Gastrocnemius medialis (tissue), 4 donors: ENCODE measurements around the gene SLC7A4. TPM values are rescaled to one million over a fixed set of nuclear protein-coding genes. Genes with fewer than 3 reads are reported as not detected.

Experiments used
- ATAC-seq, 2 donors: fragments of 150-250 bp; one replicate each; pipeline ENCODE4 v1.9.1; 2016
- DNase-seq, 2 donors: peaks; one replicate each; pipeline ENCODE4 v3.0.0-alpha.2; 2019
- H3K27ac ChIP-seq, 4 donors: fragments of 200-600 bp; sonication (generic); 1 replicate in 1 of 4; 2 replicates in 3 of 4; pipeline ENCODE4 v1.5.1; 2016 to 2018; ENCODE audit warnings: mild to moderate bottlenecking in 2 of 4, moderate library complexity in 1 of 4
- H3K27me3 ChIP-seq, 3 donors: fragments of 200-600 bp; sonication (generic) in 2 of 3; 1 replicate in 1 of 3; 2 replicates in 2 of 3; pipeline versions ENCODE4 v1.5.1 to v1.6.0; 2016 to 2019; ENCODE audit warnings: mild to moderate bottlenecking in 1 of 3, moderate library complexity in 1 of 3
- H3K36me3 ChIP-seq, 2 donors: fragments of 200-600 bp; sonication (generic) in 1 of 2; one replicate each; pipeline ENCODE4 v1.5.1; 2017 to 2018
- H3K4me1 ChIP-seq, 2 donors: fragments of 200-600 bp; sonication (generic) in 1 of 2; one replicate each; pipeline ENCODE4 v1.5.1; 2016 to 2017; ENCODE audit warnings: mild to moderate bottlenecking in 2 of 2
- H3K4me3 ChIP-seq, 4 donors: fragments of 200-600 bp; sonication (generic) in 3 of 4; 1 replicate in 1 of 4; 2 replicates in 3 of 4; pipeline ENCODE4 v1.5.1; 2016 to 2019; ENCODE audit warnings: mild to moderate bottlenecking in 2 of 4
- H3K9me3 ChIP-seq, 3 donors: fragments of 200-600 bp; sonication (generic) in 2 of 3; 1 replicate in 1 of 3; 2 replicates in 2 of 3; pipeline ENCODE4 v1.5.1; 2016 to 2019
- CTCF ChIP-seq, 5 experiments: fragments of 450-650 bp in 3 of 5; fragments of 200-600 bp in 2 of 5; sonication (generic) in 2 of 5; IDR thresholded peaks in 4 of 5; conservative IDR thresholded peaks in 1 of 5; 1 replicate in 4 of 5; 2 replicates in 1 of 5; pipeline ENCODE4 v1.5.1; 2016 to 2019; ENCODE audit warnings: antibody characterized with exemption in 5 of 5, mild to moderate bottlenecking in 3 of 5, moderate library complexity in 3 of 5
- POLR2A ChIP-seq, 2 donors: fragments of 450-650 bp; IDR thresholded peaks; one replicate each; pipeline ENCODE4 v1.6.1; 2017; ENCODE audit warnings: antibody characterized with exemption in 2 of 2, mild to moderate bottlenecking in 2 of 2, moderate library complexity in 2 of 2
- in situ Hi-C, 4 donors: fragments of 200-750 bp; cut with MboI; loops; one replicate each; pipeline versions ENCODE4 v1.15.0 to v1.8.0; 2017; ENCODE audit warnings: low sequenced_read_pairs in 4 of 4
- intact Hi-C: fragments of 100-400 bp; cut with DNase I; formaldehyde crosslinking; loops from one replicate; pipeline ENCODE4 v1.15.1; 2023; ENCODE audit warnings: low total_unique reads
- total RNA-seq, 4 donors: library from RNA; depleted of rRNA; stranded (reverse); fragments of >200 nt; gene quantifications; one replicate each; pipeline versions ENCODE4 v1.1.0 to v1.2.3, GENCODE V29; 2016

Gene SLC7A4
- total RNA-seq, 4 donors from 2014 or later: not detected

- DNase-seq (peak; percentile 95), ATAC-seq (peak; percentile 92 to 94)
- peak within 1 kb of the TSS; percentile 92 to 99 (median 98) for H3K27ac ChIP-seq
- no peaks in the 10 kb centered on the region for H3K9me3 ChIP-seq
- H3K36me3 ChIP-seq: peaks cover 0 to 35% of the 10 kb centered on the region in 2 donors
- TF ChIP-seq POLR2A (IDR thresholded peaks at IDR 0.05) (peak; percentile 89 to 94), CTCF (IDR thresholded peaks at IDR 0.05 in 4 of 5, conservative IDR thresholded peaks at IDR 0.05 in 1 of 5) (peak in 1 of 5 experiments; percentile 26)
- H3K4me3 ChIP-seq: peak within 1 kb of the TSS; percentile 72 to 94 (median 85)
- intact Hi-C loops: loop anchor here (1.0 to 10.0 kb wide), 5 partner anchors 19 to 143 kb away; partner anchors contain the start of genes CRKL, LRRC74B, LZTR1 and PI4KA
- H3K4me1 ChIP-seq: peaks cover 26 to 36% of the 10 kb centered on the region in 2 donors
- in situ Hi-C loops: loop anchor here in 1 of 4 donors (10.0 kb wide), 1 partner anchor 117 kb away; no protein-coding TSS in a partner anchor
- no peaks in the 10 kb centered on the region for H3K27me3 ChIP-seq
Observed at GRCh38 chr22:21001601-21002325, 30.6 kb downstream of the SLC7A4 start, which contains the start of gene THAP7. Gene THAP7, minus strand, starts transcription at chr22:21002118. Its CDS starts 207 bp downstream, at chr22:21001911.

GRCh38 chr22:21000987-21001600, 31.3 kb downstream of the SLC7A4 start:
- intact Hi-C loops: loop anchor here (1.0 to 10.0 kb wide), 3 partner anchors 84 to 143 kb away; partner anchors contain the start of genes CRKL and PI4KA
- TF ChIP-seq POLR2A (IDR thresholded peaks at IDR 0.05) (no peak), CTCF (IDR thresholded peaks at IDR 0.05 in 4 of 5, conservative IDR thresholded peaks at IDR 0.05 in 1 of 5) (no peak)
- Histone ChIP-seq H3K27ac (peak overlapping the region; percentile 92 to 99 (median 98)), H3K4me3 (peak overlapping the region; percentile 72 to 94 (median 85)), H3K27me3 (no peaks in the 10 kb centered on the region), H3K4me1 (peaks cover 26 to 36% of the 10 kb centered on the region in 2 donors), H3K36me3 (peaks cover 0 to 35% of the 10 kb centered on the region in 2 donors), H3K9me3 (no peaks in the 10 kb centered on the region)
- in situ Hi-C loops: loop anchor here in 1 of 4 donors (10.0 kb wide), 1 partner anchor 116 kb away; no protein-coding TSS in a partner anchor
- DNase-seq (no peak), ATAC-seq (peak in 1 of 2 donors; percentile 1)

GRCh38 chr22:21000207-21000986, 32.0 kb downstream of the SLC7A4 start:
- DNase-seq (no peak), ATAC-seq (no peak)
- Histone ChIP-seq H3K4me3 (peak overlapping the region; percentile 72 to 94 (median 85)), H3K27ac (peak overlapping the region; percentile 92 to 99 (median 98)), H3K9me3 (no peaks in the 10 kb centered on the region), H3K27me3 (no peaks in the 10 kb centered on the region), H3K36me3 (peaks cover 0 to 35% of the 10 kb centered on the region in 2 donors), H3K4me1 (peaks cover 26 to 36% of the 10 kb centered on the region in 2 donors)
- intact Hi-C loops: loop anchor here (10.0 kb wide), 1 partner anchor 116 kb away; no protein-coding TSS in a partner anchor
- in situ Hi-C loops: loop anchor here in 1 of 4 donors (10.0 kb wide), 1 partner anchor 116 kb away; no protein-coding TSS in a partner anchor
- TF ChIP-seq CTCF (IDR thresholded peaks at IDR 0.05 in 4 of 5, conservative IDR thresholded peaks at IDR 0.05 in 1 of 5) (no peak), POLR2A (IDR thresholded peaks at IDR 0.05) (no peak)
